Astrocyte (in vitro differentiated cells and primary cell): Measurements from ENCODE around the gene SUSD5. TPM values are rescaled to one million over a fixed set of nuclear protein-coding genes. Genes with fewer than 3 reads are reported as not detected.

Source experiments
- DNase-seq: peaks from one replicate; pipeline ENCODE4 v3.0.0-alpha.2; 2010; ENCODE audit warnings: low read depth
- FAIRE-seq: peaks from 2 replicates; lab custom pipeline; 2011; peaks lifted over from hg19 to GRCh38; lab: Jason Lieb, UNC
- H2AFZ ChIP-seq: 2 replicates; pipeline ENCODE4 v1.6.0; 2012; ENCODE audit warnings: low read depth, low read length, inconsistent platforms
- H3K27ac ChIP-seq: 2 replicates; pipeline ENCODE4 v1.5.1; 2011; ENCODE audit warnings: low read depth, low read length, inconsistent platforms
- H3K27me3 ChIP-seq: 2 replicates; pipeline ENCODE4 v1.6.0; 2011; ENCODE audit warnings: low read length, inconsistent platforms; ENCODE audit not compliant: insufficient read depth
- H3K36me3 ChIP-seq: 2 replicates; pipeline ENCODE4 v1.5.1; 2011; ENCODE audit warnings: low read length, inconsistent platforms; ENCODE audit not compliant: insufficient read depth
- H3K4me1 ChIP-seq: 2 replicates; pipeline ENCODE4 v1.5.1; 2011; ENCODE audit warnings: low read length, inconsistent platforms; ENCODE audit not compliant: insufficient read depth
- H3K4me2 ChIP-seq: 2 replicates; pipeline ENCODE4 v1.6.0; 2012; ENCODE audit warnings: low read length, inconsistent platforms
- H3K4me3 ChIP-seq: 2 replicates; pipeline ENCODE4 v1.5.1; 2011; ENCODE audit warnings: low read depth, mild to moderate bottlenecking, low read length, inconsistent platforms; ENCODE audit not compliant: insufficient read depth
- H3K79me2 ChIP-seq: 2 replicates; pipeline ENCODE4 v1.6.0; 2012; ENCODE audit warnings: mild to moderate bottlenecking, low read length, inconsistent platforms; ENCODE audit not compliant: insufficient read depth
- H3K9ac ChIP-seq: 2 replicates; pipeline ENCODE4 v1.6.0; 2012; ENCODE audit warnings: mild to moderate bottlenecking, low read length, inconsistent platforms
- H3K9me3 ChIP-seq: 2 replicates; pipeline ENCODE4 v1.5.1; 2012; ENCODE audit warnings: low read depth, mild to moderate bottlenecking, low read length, inconsistent platforms; ENCODE audit not compliant: insufficient read depth
- H4K20me1 ChIP-seq: 2 replicates; pipeline ENCODE4 v1.6.0; 2012; ENCODE audit warnings: low read length, inconsistent platforms; ENCODE audit not compliant: insufficient read depth
- H3K27ac Mint-ChIP-seq: one replicate; pipeline ENCODE4 v1.8.0; 2021; ENCODE audit warnings: mild to moderate bottlenecking, mixed read lengths; ENCODE audit not compliant: unreplicated experiment
- H3K27me3 Mint-ChIP-seq: one replicate; pipeline ENCODE4 v1.8.0; 2021; ENCODE audit warnings: low read depth, mixed read lengths; ENCODE audit not compliant: unreplicated experiment
- H3K36me3 Mint-ChIP-seq: one replicate; pipeline ENCODE4 v1.8.0; 2021; ENCODE audit warnings: low read depth, mixed read lengths; ENCODE audit not compliant: unreplicated experiment
- H3K4me1 Mint-ChIP-seq: one replicate; pipeline ENCODE4 v1.8.0; 2021; ENCODE audit warnings: low read depth, mixed read lengths; ENCODE audit not compliant: unreplicated experiment
- H3K4me3 Mint-ChIP-seq: one replicate; pipeline ENCODE4 v1.8.0; 2021; ENCODE audit warnings: mild to moderate bottlenecking, moderate library complexity, mixed read lengths; ENCODE audit not compliant: unreplicated experiment
- H3K9me3 Mint-ChIP-seq: one replicate; pipeline ENCODE4 v1.8.0; 2021; ENCODE audit warnings: mild to moderate bottlenecking, mixed read lengths; ENCODE audit not compliant: unreplicated experiment
- CTCF ChIP-seq: IDR thresholded peaks from 2 replicates; pipeline ENCODE4 v1.5.1; 2011; ENCODE audit warnings: low read depth, mild to moderate bottlenecking, inconsistent platforms, low read length, moderate library complexity; ENCODE audit not compliant: insufficient read depth
- EZH2 ChIP-seq: IDR thresholded peaks from 2 replicates; pipeline ENCODE4 v1.6.1; 2012; ENCODE audit warnings: mild to moderate bottlenecking, low read length, inconsistent platforms; ENCODE audit not compliant: insufficient read depth
- total RNA-seq: library from RNA; stranded (reverse); gene quantifications from 2 replicates; pipeline ENCODE4 v1.2.1, GENCODE V29; 2021

The SUSD5 gene
- total RNA-seq, 1 donor from 2014 or later, result 2.8 TPM

- no peaks in the 10 kb centered on the region for H3K36me3 ChIP-seq
- FAIRE-seq (no peak), DNase-seq (no peak)
- no peaks in the 10 kb centered on the region for H3K79me2 ChIP-seq
- H3K27ac ChIP-seq, result no peak overlapping the region
- H3K4me2 ChIP-seq, result no peak overlapping the region
- no peak overlapping the region for H3K4me3 ChIP-seq
- TF ChIP-seq EZH2 (no peak), CTCF (no peak)
- no peak overlapping the region for H2AFZ ChIP-seq
- Mint-ChIP-seq H3K27ac (no peak overlapping the region), H3K36me3 (no peaks in the 10 kb centered on the region), H3K27me3 (peaks cover 8% of the 10 kb centered on the region), H3K4me3 (no peak overlapping the region), H3K9me3 (peaks cover 2% of the 10 kb centered on the region), H3K4me1 (no peaks in the 10 kb centered on the region)
- no peaks in the 10 kb centered on the region for H4K20me1 ChIP-seq
- no peaks in the 10 kb centered on the region for H3K9me3 ChIP-seq
- H3K9ac ChIP-seq, result no peak overlapping the region
- no peaks in the 10 kb centered on the region for H3K4me1 ChIP-seq
- no peaks in the 10 kb centered on the region for H3K27me3 ChIP-seq
Measured at GRCh38 chr3:33229947-33230346, 11.3 kb upstream of the SUSD5 start.

GRCh38 chr3:33229066-33229465 lies 10.5 kb upstream of the SUSD5 start:
- Histone ChIP-seq H3K4me3 (no peak overlapping the region), H3K4me1 (no peaks in the 10 kb centered on the region), H4K20me1 (no peaks in the 10 kb centered on the region), H3K27me3 (no peaks in the 10 kb centered on the region), H3K36me3 (no peaks in the 10 kb centered on the region), H2AFZ (no peak overlapping the region), H3K9ac (no peak overlapping the region), H3K79me2 (no peaks in the 10 kb centered on the region), H3K27ac (no peak overlapping the region), H3K9me3 (no peaks in the 10 kb centered on the region), H3K4me2 (no peak overlapping the region)
- Mint-ChIP-seq H3K4me3 (no peak overlapping the region), H3K36me3 (no peaks in the 10 kb centered on the region), H3K9me3 (peaks cover 2% of the 10 kb centered on the region), H3K27me3 (peaks cover 8% of the 10 kb centered on the region), H3K4me1 (no peaks in the 10 kb centered on the region), H3K27ac (no peak overlapping the region)
- no peak for DNase-seq
- TF ChIP-seq EZH2 (no peak), CTCF (no peak)
- no peak for FAIRE-seq

- Mint-ChIP-seq H3K4me3 (no peak overlapping the region), H3K27me3 (peaks cover 34% of the 10 kb centered on the region), H3K4me1 (no peaks in the 10 kb centered on the region), H3K9me3 (peaks cover under 1% of the 10 kb centered on the region), H3K27ac (no peak overlapping the region), H3K36me3 (no peaks in the 10 kb centered on the region)
- no peaks in the 10 kb centered on the region for H3K36me3 ChIP-seq
- no peaks in the 10 kb centered on the region for H3K4me1 ChIP-seq
- FAIRE-seq (no peak), DNase-seq (no peak)
- TF ChIP-seq EZH2, result no peak
- TF ChIP-seq CTCF, result no peak
- H2AFZ ChIP-seq, result no peak overlapping the region
- no peak overlapping the region for H3K27ac ChIP-seq
- peaks cover 9% of the 10 kb centered on the region for H3K27me3 ChIP-seq
- no peaks in the 10 kb centered on the region for H3K79me2 ChIP-seq
- no peak overlapping the region for H3K9ac ChIP-seq
- H3K4me3 ChIP-seq, result no peak overlapping the region
- no peak overlapping the region for H3K4me2 ChIP-seq
- H4K20me1 ChIP-seq, result no peaks in the 10 kb centered on the region
- no peaks in the 10 kb centered on the region for H3K9me3 ChIP-seq
Measured at GRCh38 chr3:33221241-33221640, 2.6 kb upstream of the SUSD5 start.
